HEK293 (cell line): ENCODE data around the gene IRF7.

ENCODE experiments used
- ZNF292 ChIP-seq: fragments of 450-650 bp; formaldehyde crosslinking; IDR thresholded peaks from 2 replicates; pipeline ENCODE4 v1.5.1; 2016; ENCODE audit warnings: low read depth, missing biosample characterization, missing genetic modification characterization, borderline replicate concordance
- TF ChIP-seq, protein P1 (sequence below): fragments of 450-650 bp; formaldehyde crosslinking; IDR thresholded peaks from 2 replicates; pipeline ENCODE4 v1.5.1; 2016; ENCODE audit warnings: missing biosample characterization, missing genetic modification characterization

DNA sequence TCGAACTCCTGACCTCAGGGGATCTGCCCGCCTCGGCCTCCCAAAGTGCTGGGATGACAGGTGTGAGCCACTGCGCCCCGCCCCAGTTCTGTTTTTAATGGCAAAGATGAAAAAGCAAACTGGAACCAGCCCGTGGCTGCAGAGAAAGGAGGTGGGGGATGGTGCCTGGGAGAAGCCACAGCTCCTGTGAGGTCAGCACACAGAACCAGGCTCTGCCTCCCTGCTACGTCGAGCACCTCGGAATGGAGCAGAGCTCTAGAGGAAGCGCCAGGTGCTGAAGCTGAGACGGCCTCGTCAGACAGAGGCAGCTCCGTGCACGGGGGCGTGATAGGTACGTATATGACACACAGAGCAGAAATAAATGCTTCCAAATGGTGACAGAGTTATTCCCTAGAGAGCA, 29.8 kb upstream of the IRF7 start:
- TF ChIP-seq, protein P1, sequence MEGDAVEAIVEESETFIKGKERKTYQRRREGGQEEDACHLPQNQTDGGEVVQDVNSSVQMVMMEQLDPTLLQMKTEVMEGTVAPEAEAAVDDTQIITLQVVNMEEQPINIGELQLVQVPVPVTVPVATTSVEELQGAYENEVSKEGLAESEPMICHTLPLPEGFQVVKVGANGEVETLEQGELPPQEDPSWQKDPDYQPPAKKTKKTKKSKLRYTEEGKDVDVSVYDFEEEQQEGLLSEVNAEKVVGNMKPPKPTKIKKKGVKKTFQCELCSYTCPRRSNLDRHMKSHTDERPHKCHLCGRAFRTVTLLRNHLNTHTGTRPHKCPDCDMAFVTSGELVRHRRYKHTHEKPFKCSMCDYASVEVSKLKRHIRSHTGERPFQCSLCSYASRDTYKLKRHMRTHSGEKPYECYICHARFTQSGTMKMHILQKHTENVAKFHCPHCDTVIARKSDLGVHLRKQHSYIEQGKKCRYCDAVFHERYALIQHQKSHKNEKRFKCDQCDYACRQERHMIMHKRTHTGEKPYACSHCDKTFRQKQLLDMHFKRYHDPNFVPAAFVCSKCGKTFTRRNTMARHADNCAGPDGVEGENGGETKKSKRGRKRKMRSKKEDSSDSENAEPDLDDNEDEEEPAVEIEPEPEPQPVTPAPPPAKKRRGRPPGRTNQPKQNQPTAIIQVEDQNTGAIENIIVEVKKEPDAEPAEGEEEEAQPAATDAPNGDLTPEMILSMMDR (tag by site-specific recombination) = no peak
- TF ChIP-seq ZNF292 (tag by site-specific recombination) = no peak
